GM12801 (cell line): ENCODE measurements around the gene MACROD2.

ENCODE experiments used
- CTCF ChIP-seq: IDR thresholded peaks from one replicate; pipeline ENCODE4 v1.5.1; 2011; ENCODE audit warnings: control low read depth; ENCODE audit not compliant: insufficient read length; ENCODE audit errors: extremely low read depth

The MACROD2 gene

GRCh38 chr20:13991311-13991710, 4.0 kb upstream of the MACROD2 start:
- no peak for TF ChIP-seq CTCF

- no peak for TF ChIP-seq CTCF
Measured at GRCh38 chr20:13995841-13996240, 525 bp downstream of the MACROD2 start.

GRCh38 chr20:13996265-13996664, 949 bp downstream of the MACROD2 start:
- no peak for TF ChIP-seq CTCF

GRCh38 chr20:14000917-14001316, 5.6 kb downstream of the MACROD2 start:
- no peak for TF ChIP-seq CTCF

GRCh38 chr20:14005996-14006395, 10.7 kb downstream of the MACROD2 start:
- TF ChIP-seq CTCF: no peak

- TF ChIP-seq CTCF: no peak
Measured at GRCh38 chr20:14009208-14009607, 13.9 kb downstream of the MACROD2 start.

GRCh38 chr20:14012671-14013070, 17.4 kb downstream of the MACROD2 start:
- no peak for TF ChIP-seq CTCF

- TF ChIP-seq CTCF: no peak
Measured at GRCh38 chr20:14030991-14031390, 35.7 kb downstream of the MACROD2 start.
